HEK293T (cell line): ENCODE measurements around the gene RNF152.

Experiments used
- CTCF ChIA-PET: fragments of 350-600 bp; formaldehyde crosslinking; extraction: SDS; loops from one replicate; lab custom pipeline; 2021; ENCODE audit warnings: antibody characterized with exemption, inconsistent platforms; lab: Yijun Ruan, JAX
- POLR2A ChIA-PET: fragments of 350-600 bp; formaldehyde crosslinking; extraction: SDS; loops from one replicate; lab custom pipeline; 2020; ENCODE audit warnings: antibody characterized with exemption, inconsistent platforms; lab: Yijun Ruan, JAX
- DNase-seq: peaks from one replicate; pipeline ENCODE4 v3.0.0; 2012; ENCODE audit warnings: mixed read lengths; ENCODE audit errors: extremely low spot score
- ARNT ChIP-seq: fragments of 450-650 bp; IDR thresholded peaks from 2 replicates; pipeline ENCODE4 v1.6.1; 2017; ENCODE audit warnings: mild to moderate bottlenecking
- BHLHE40 ChIP-seq: fragments of 450-650 bp; IDR thresholded peaks from 2 replicates; pipeline ENCODE4 v1.6.1; 2016; ENCODE audit warnings: mild to moderate bottlenecking, moderate library complexity, borderline replicate concordance
- CTBP1 ChIP-seq: fragments of 450-650 bp; IDR thresholded peaks from 2 replicates; pipeline ENCODE4 v1.6.1; 2016; ENCODE audit warnings: borderline replicate concordance
- ELF4 ChIP-seq: fragments of 450-650 bp; IDR thresholded peaks from 2 replicates; pipeline ENCODE4 v1.6.1; 2017; ENCODE audit warnings: antibody characterized with exemption
- FOXA1 ChIP-seq: fragments of 450-650 bp; IDR thresholded peaks from 2 replicates; pipeline ENCODE4 v1.6.1; 2016; ENCODE audit warnings: mild to moderate bottlenecking
- FOXK2 ChIP-seq: fragments of 450-650 bp; IDR thresholded peaks from 2 replicates; pipeline ENCODE4 v1.6.1; 2016; ENCODE audit warnings: mild to moderate bottlenecking
- FOXM1 ChIP-seq: fragments of 450-650 bp; IDR thresholded peaks from 2 replicates; pipeline ENCODE4 v1.6.1; 2017; ENCODE audit warnings: mild to moderate bottlenecking, borderline replicate concordance
- HDGF ChIP-seq: fragments of 450-650 bp; IDR thresholded peaks from 2 replicates; pipeline ENCODE4 v1.6.1; 2017; ENCODE audit warnings: antibody characterized with exemption, borderline replicate concordance
- L3MBTL2 ChIP-seq: fragments of 450-650 bp; conservative IDR thresholded peaks from 2 replicates; pipeline ENCODE4 v1.6.1; 2016; ENCODE audit warnings: mild to moderate bottlenecking
- LEF1 ChIP-seq: fragments of 450-650 bp; IDR thresholded peaks from 2 replicates; pipeline ENCODE4 v1.6.1; 2017; ENCODE audit warnings: mild to moderate bottlenecking, borderline replicate concordance
- NFRKB ChIP-seq: fragments of 450-650 bp; IDR thresholded peaks from 2 replicates; pipeline ENCODE4 v1.6.1; 2016; ENCODE audit warnings: mild to moderate bottlenecking, moderate library complexity
- PKNOX1 ChIP-seq: fragments of 450-650 bp; IDR thresholded peaks from 2 replicates; pipeline ENCODE4 v1.6.1; 2016
- SP1 ChIP-seq: fragments of 450-650 bp; IDR thresholded peaks from 2 replicates; pipeline ENCODE4 v1.6.1; 2017
- SUZ12 ChIP-seq: fragments of 450-650 bp; IDR thresholded peaks from 2 replicates; pipeline ENCODE4 v1.6.1; 2016; ENCODE audit warnings: mild to moderate bottlenecking
- TARDBP ChIP-seq: fragments of 450-650 bp; IDR thresholded peaks from 2 replicates; pipeline ENCODE4 v1.6.1; 2016
- ZNF384 ChIP-seq: fragments of 450-650 bp; IDR thresholded peaks from 2 replicates; pipeline ENCODE4 v1.6.1; 2016

The RNF152 gene

GRCh38 chr18:61853855-61854254 is 39.0 kb downstream of the RNF152 start:
- DNase-seq = no peak
- ChIA-PET POLR2A (no interaction called here), CTCF (interaction anchor here (0.6 kb wide), 1 partner anchor 389 kb away, joined by 3 read pairs; no protein-coding TSS in a partner anchor)
- no peak for TF ChIP-seq BHLHE40
- TF ChIP-seq ZNF384 = no peak
- TF ChIP-seq FOXA1 = no peak
- no peak for TF ChIP-seq FOXM1
- no peak for TF ChIP-seq L3MBTL2
- TF ChIP-seq HDGF = no peak
- TF ChIP-seq TARDBP = no peak
- no peak for TF ChIP-seq ARNT
- no peak for TF ChIP-seq CTBP1
- no peak for TF ChIP-seq ELF4
- TF ChIP-seq PKNOX1 = no peak
- no peak for TF ChIP-seq SP1
- no peak for TF ChIP-seq LEF1
- TF ChIP-seq SUZ12 = no peak
- TF ChIP-seq FOXK2 = no peak
- no peak for TF ChIP-seq NFRKB

DNA sequence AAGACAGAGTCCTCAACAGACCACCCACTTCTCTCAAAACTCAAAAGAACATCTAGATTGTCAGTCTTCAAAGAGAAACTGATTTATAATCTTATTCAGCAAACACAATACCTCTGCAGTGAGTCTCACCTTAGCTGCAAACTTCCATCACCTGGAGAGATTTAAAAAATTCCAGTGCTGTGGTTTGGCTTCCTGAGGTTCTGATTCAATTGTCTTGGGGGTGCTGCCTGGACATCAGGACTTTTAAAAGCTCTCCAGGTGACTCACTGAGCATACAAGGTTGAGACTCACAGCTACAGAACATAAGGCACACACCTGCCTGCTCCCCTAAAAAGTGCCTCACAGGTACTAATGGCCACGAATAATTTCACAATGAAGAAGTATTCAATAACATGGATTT is 40.3 kb downstream of the RNF152 start:
- ChIA-PET CTCF (interaction anchor here (0.7 kb wide), 1 partner anchor 19 kb away, joined by 3 read pairs; no protein-coding TSS in a partner anchor), POLR2A (no interaction called here)
- DNase-seq = no peak
- TF ChIP-seq LEF1 (no peak), TARDBP (no peak), SP1 (no peak), FOXA1 (no peak), SUZ12 (no peak), PKNOX1 (no peak), CTBP1 (no peak), ZNF384 (no peak), FOXM1 (no peak), BHLHE40 (no peak), L3MBTL2 (no peak), NFRKB (no peak), ELF4 (no peak), HDGF (no peak), ARNT (no peak), FOXK2 (no peak)

GRCh38 chr18:61851940-61852451 is 40.8 kb downstream of the RNF152 start:
- POLR2A ChIA-PET = no interaction called here
- no peak for DNase-seq
- TF ChIP-seq SUZ12 (no peak), ARNT (no peak), FOXK2 (no peak), PKNOX1 (no peak), ELF4 (no peak), TARDBP (no peak), LEF1 (no peak), HDGF (no peak), SP1 (no peak), FOXM1 (no peak), BHLHE40 (no peak), ZNF384 (no peak), FOXA1 (no peak), NFRKB (no peak), CTBP1 (no peak), L3MBTL2 (no peak)
- CTCF ChIA-PET = interaction anchor here (0.7 kb wide), 1 partner anchor 19 kb away, joined by 3 read pairs; no protein-coding TSS in a partner anchor

DNA sequence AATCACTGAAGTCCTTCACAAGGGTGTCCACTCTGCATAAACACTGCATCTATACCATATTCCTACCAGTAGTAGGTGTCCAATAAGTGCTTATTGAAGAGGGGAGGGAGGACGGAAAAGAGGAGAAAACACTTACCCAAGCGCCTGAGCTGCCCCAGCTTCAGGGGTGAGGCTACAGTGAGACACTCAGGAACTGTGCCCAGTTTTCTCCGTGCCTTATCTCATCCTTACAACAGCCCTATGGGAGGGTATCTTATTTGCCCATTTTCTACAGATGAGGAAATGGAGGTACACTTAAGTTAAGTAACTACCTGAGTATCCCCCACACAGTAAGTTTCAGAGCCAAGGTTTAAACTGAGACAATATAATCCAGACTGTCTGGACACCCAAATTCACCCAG is 41.5 kb downstream of the RNF152 start:
- TF ChIP-seq BHLHE40 (no peak), PKNOX1 (no peak), FOXK2 (no peak), NFRKB (no peak), CTBP1 (no peak), ELF4 (no peak), SUZ12 (no peak), SP1 (no peak)
- POLR2A ChIA-PET = no interaction called here
- no peak for DNase-seq
- CTCF ChIA-PET = no interaction called here

DNA sequence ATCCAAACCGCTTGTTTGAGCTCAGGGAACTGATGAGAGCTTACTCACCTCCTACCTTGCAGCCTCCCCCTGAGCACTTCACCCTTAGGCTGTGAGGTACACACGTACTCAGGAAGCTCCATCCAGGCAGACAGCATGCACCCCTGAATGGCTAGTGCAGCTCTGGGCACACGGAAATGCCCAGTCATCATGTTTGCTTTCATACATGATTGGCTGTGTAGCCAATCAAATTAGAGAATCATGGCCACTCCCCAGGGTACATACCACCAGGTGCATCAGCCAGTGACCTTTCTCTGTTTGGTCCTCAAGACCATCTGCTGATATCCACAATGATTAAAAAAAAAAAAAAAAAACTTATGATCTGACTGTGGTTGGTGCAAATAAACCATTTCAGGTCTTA is 42.1 kb downstream of the RNF152 start:
- DNase-seq = no peak
- ChIA-PET POLR2A (no interaction called here), CTCF (no interaction called here)
- TF ChIP-seq ELF4 (no peak), FOXM1 (no peak), HDGF (no peak), BHLHE40 (no peak), ARNT (no peak), ZNF384 (no peak), PKNOX1 (no peak), SP1 (no peak), CTBP1 (no peak), LEF1 (no peak), SUZ12 (no peak), FOXK2 (no peak), L3MBTL2 (no peak), TARDBP (no peak), NFRKB (no peak), FOXA1 (no peak)
